HL-60 (cell line): Measurements from ENCODE around the gene PKP3.

Source experiments
- DNase-seq, 2 experiments: peaks; one replicate each; pipeline ENCODE4 v3.0.0-alpha.2; 2010 to 2020; ENCODE audit warnings: low read depth in 1 of 2, low spot score in 1 of 2
- H3K27ac ChIP-seq: fragments of 250-450 bp; sonication (Bioruptor Pico); replicated peaks from 2 replicates; pipeline ENCODE4 v1.5.1; 2020; ENCODE audit warnings: mild to moderate bottlenecking, moderate library complexity
- H3K27me3 ChIP-seq: fragments of 250-450 bp; sonication (Bioruptor Pico); 2 replicates; pipeline ENCODE4 v1.5.1; 2021; ENCODE audit warnings: mild to moderate bottlenecking, moderate library complexity; ENCODE audit not compliant: insufficient read depth, poor library complexity, severe bottlenecking
- H3K4me3 ChIP-seq: replicated peaks from 2 replicates; pipeline ENCODE4 v1.5.1; 2011; ENCODE audit warnings: mild to moderate bottlenecking, control low read depth, low read length; ENCODE audit not compliant: insufficient read depth
- CTCF ChIP-seq: IDR thresholded peaks from one replicate; pipeline ENCODE4 v1.5.1; 2011; ENCODE audit warnings: low read length, control low read depth, inconsistent platforms; ENCODE audit not compliant: insufficient read depth
- GABPA ChIP-seq: IDR thresholded peaks from 2 replicates; pipeline ENCODE4 v1.6.1; 2012; ENCODE audit warnings: low read depth
- POLR2AphosphoS5 ChIP-seq: IDR thresholded peaks from 2 replicates; pipeline ENCODE4 v1.6.1; 2012; ENCODE audit warnings: low read depth
- REST ChIP-seq: IDR thresholded peaks from 2 replicates; pipeline ENCODE4 v1.6.1; 2012; ENCODE audit warnings: low read depth; ENCODE audit not compliant: insufficient replicate concordance
- SPI1 ChIP-seq: IDR thresholded peaks from 2 replicates; pipeline ENCODE4 v1.6.1; 2012; ENCODE audit warnings: low read depth, mild to moderate bottlenecking, borderline replicate concordance

Gene PKP3

DNA sequence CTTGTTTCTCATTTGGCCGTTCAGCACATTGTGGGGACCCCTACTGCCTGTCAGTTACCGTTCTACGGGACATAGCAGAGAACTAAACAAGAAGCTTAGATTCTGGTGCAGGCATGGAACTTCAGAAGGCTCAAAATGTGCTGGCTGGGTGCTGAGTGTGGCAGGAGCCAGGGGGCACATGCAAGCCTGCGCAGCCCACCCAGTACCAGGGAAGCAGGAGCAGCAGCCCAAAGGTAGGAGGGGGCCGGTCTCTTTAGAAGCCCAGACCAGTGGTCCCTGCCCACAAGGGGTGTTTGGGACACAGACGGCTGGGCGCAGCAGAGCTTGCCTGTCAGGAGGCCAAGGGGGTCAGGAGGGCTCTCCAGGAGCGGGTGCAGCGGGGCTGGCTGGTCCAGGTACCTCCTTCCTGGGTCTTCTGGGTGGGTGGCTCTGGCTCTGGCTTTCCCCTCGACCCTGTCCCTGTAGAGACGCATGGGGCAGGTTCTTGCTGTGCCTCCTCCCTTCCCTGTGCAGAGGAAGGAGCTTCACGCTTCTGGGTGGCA, 58.3 kb downstream of the PKP3 start:
- no peaks in the 10 kb centered on the region for H3K27me3 ChIP-seq
- no peak for TF ChIP-seq GABPA
- TF ChIP-seq SPI1 = no peak
- no peak for TF ChIP-seq CTCF
- TF ChIP-seq REST = no peak
- no peak for TF ChIP-seq POLR2AphosphoS5
- no peak for DNase-seq
- H3K4me3 ChIP-seq = no peak overlapping the region
- H3K27ac ChIP-seq = no peak overlapping the region

DNA sequence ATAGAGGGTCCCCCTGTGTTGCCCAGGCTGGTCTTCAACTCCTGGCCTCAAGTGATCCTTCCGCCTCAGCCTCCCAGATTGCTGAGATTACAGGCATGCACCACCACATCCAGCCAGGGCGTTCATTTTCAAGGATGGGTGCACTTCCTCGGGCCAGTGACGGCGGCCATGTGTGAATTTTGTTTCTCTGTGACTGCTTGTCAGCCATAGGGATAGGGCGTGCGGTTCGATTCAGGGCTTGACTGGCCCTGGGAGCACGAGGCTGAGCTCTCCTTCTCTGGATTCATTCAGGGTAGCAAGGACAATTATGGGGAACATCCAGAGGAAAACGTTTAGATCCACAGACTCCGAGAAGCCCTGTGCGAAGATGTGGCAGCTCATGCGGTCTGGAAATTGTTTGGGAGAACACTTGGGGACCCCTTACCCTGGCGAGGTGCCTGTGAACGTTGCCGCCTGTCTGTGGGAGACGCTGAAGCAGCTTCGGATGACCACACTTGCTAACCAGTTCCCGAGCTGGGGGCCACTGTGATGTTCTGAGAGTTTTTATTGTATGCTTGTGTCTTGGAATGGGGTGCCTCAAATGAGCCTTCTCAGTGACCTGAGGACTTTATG, 59.0 kb downstream of the PKP3 start:
- TF ChIP-seq SPI1 (no peak), POLR2AphosphoS5 (no peak), GABPA (no peak), CTCF (no peak), REST (no peak)

DNA sequence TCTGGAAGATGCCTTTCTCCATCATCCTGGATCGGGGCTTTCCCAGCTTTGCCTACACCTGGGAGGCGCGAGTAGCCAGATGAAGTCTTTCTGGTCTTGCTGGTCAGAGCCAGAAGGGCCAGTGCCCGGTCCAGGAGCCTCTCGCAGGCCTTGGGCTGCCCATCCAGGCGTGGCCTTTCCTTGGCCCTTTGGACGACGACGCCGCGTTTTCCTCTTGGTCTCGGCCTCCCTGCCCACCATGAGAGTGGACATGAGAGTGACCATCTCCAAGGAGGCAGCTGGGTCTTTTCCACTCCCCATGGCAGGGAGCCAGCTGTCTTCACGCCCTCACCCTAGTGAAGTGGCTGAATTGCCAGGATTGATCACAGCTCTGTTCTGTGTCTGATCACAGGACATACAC, 59.6 kb downstream of the PKP3 start:
- H3K27me3 ChIP-seq = no peaks in the 10 kb centered on the region
- DNase-seq = no peak
- no peak overlapping the region for H3K27ac ChIP-seq
- no peak for TF ChIP-seq SPI1
- no peak for TF ChIP-seq CTCF
- TF ChIP-seq POLR2AphosphoS5 = no peak
- no peak for TF ChIP-seq GABPA
- TF ChIP-seq REST = no peak
- H3K4me3 ChIP-seq = no peak overlapping the region

More for the DNA sequence above, 59.0 kb downstream of the PKP3 start:
- DNase-seq = no peak
- Histone ChIP-seq H3K4me3 (no peak overlapping the region), H3K27ac (no peak overlapping the region), H3K27me3 (no peaks in the 10 kb centered on the region)
